K562 (cell line): ENCODE results near the gene NDUFA5. TPM values are rescaled to one million over a fixed set of nuclear protein-coding genes. Genes with fewer than 3 reads are reported as not detected.
A peak's percentile ranks its signal among the peaks of the same experiment; 100 is the strongest.

Experiments used
- CBX1 ChIP-seq: sonication (generic); IDR thresholded peaks from 2 replicates; pipeline ENCODE4 v1.6.1; 2016; ENCODE audit warnings: antibody characterized with exemption, low read depth, mild to moderate bottlenecking
- E2F5 ChIP-seq: sonication (generic); formaldehyde crosslinking; IDR thresholded peaks from 2 replicates; pipeline ENCODE4 v1.8.0; 2022; ENCODE audit warnings: mild to moderate bottlenecking, missing genetic modification reagents
- MXI1 ChIP-seq: IDR thresholded peaks from 2 replicates; pipeline ENCODE4 v1.6.1; 2011; ENCODE audit warnings: low read depth, mild to moderate bottlenecking, improper control_type of control experiment, low read length
- PRPF4 ChIP-seq: fragments of 200-400 bp; formaldehyde crosslinking; IDR thresholded peaks from one replicate; pipeline ENCODE4 v1.6.1; 2017; ENCODE audit warnings: low read length, low read depth, mild to moderate bottlenecking; ENCODE audit not compliant: insufficient read depth, poor library complexity, severe bottlenecking
- ZBTB12 ChIP-seq: fragments of 250-450 bp; sonication (Bioruptor Pico); IDR thresholded peaks from 2 replicates; pipeline ENCODE4 v1.4.0; 2020
- ZNF282 ChIP-seq: sonication (generic); formaldehyde crosslinking; IDR thresholded peaks from 2 replicates; pipeline ENCODE4 v1.8.1; 2023; ENCODE audit warnings: missing genetic modification reagents
- polyA plus RNA-seq, 8 experiments: library from polyadenylated mRNA; depleted of rRNA in 4 of 8; stranded (reverse) in 5 of 8; unstranded in 3 of 8; fragments of >200 nt; fragmentation: Nextera tagmentation in 2 of 8; fragmentation: Illumina TruSeq in 1 of 8; extraction: Ambion mirVana in 2 of 8; extraction: Trizol in 1 of 8; gene quantifications; 2 replicates each; pipeline versions ENCODE4 v1.2.1 to v1.2.3, GENCODE V29; 2011 to 2014; ENCODE audit warnings: inconsistent platforms in 1 of 8, missing spikeins in 1 of 8
- total RNA-seq, 7 experiments: library from RNA; depleted of rRNA in 6 of 7; stranded (reverse); fragments of >200 nt in 6 of 7; fragmentation: Illumina TruSeq in 2 of 7; extraction: Trizol in 2 of 7; gene quantifications; 2 replicates each; pipeline versions ENCODE4 v1.2.1 to v1.2.3, GENCODE V29; 2011 to 2021; ENCODE audit warnings: low replicate concordance in 1 of 7
- TF ChIP-seq, protein P1 (sequence below), 2 experiments: fragments of 200-800 bp in 1 of 2; sonication (Bioruptor generic) in 1 of 2; sonication (generic) in 1 of 2; formaldehyde crosslinking in 1 of 2; IDR thresholded peaks in 1 of 2; conservative IDR thresholded peaks in 1 of 2; 2 replicates each; pipeline versions ENCODE4 v1.5.0 to v1.6.1; 2016 to 2020; ENCODE audit warnings: missing compliant biosample characterization in 1 of 2, missing genetic modification characterization in 1 of 2, missing genetic modification reagents in 1 of 2

The NDUFA5 gene
- total and polyA plus RNA-seq, 9 of the 15 experiments (the other 6 are each of a cell fraction or from before 2014, with no cell fraction given), result 155 to 677 (median 269) TPM

- TF ChIP-seq PRPF4 (no peak), ZBTB12 (CRISPR knock-in tag) (0 out of 2 replicates have a peak, but pooled peaks have one; percentile 47), CBX1 (no peak), ZNF282 (no peak), E2F5 (no peak), MXI1 (no peak)
- TF ChIP-seq, protein P1, sequence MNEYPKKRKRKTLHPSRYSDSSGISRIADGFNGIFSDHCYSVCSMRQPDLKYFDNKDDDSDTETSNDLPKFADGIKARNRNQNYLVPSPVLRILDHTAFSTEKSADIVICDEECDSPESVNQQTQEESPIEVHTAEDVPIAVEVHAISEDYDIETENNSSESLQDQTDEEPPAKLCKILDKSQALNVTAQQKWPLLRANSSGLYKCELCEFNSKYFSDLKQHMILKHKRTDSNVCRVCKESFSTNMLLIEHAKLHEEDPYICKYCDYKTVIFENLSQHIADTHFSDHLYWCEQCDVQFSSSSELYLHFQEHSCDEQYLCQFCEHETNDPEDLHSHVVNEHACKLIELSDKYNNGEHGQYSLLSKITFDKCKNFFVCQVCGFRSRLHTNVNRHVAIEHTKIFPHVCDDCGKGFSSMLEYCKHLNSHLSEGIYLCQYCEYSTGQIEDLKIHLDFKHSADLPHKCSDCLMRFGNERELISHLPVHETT (CRISPR knock-in tag; conservative IDR thresholded peaks at IDR 0.05 in 1 of 2, IDR thresholded peaks at IDR 0.05 in 1 of 2), result peak in 1 of 2 experiments; percentile 80; a peak in 2 of 4 replicates
Measured at GRCh38 chr7:123557016-123557397, 611 bp downstream of the NDUFA5 start (continued).
